Measurements from ENCODE around the gene RAMP1.

- no peak for TF ChIP-seq CTCF (conservative IDR thresholded peaks at IDR 0.05; ENCODE audit: low read depth, low read length)
- no peak for TF ChIP-seq POLR2A (IDR thresholded peaks at IDR 0.05; ENCODE audit: low read depth, low read length)
- TF ChIP-seq FOS (IDR thresholded peaks at IDR 0.05; ENCODE audit: low read depth, low read length), result no peak
- no peak for TF ChIP-seq SMC3 (IDR thresholded peaks at IDR 0.05; ENCODE audit: low read depth, low read length)
- TF ChIP-seq RFX5 (IDR thresholded peaks at IDR 0.05; ENCODE audit: low read depth, low read length), result no peak
- TF ChIP-seq MXI1 (IDR thresholded peaks at IDR 0.05; ENCODE audit: borderline replicate concordance, low read depth, low read length), result no peak
- no peak for TF ChIP-seq BHLHE40 (IDR thresholded peaks at IDR 0.05; ENCODE audit: low read depth, low read length)
- no peak for TF ChIP-seq ELK1 (IDR thresholded peaks at IDR 0.05; ENCODE audit: borderline replicate concordance, low read depth, low read length)
- no peak for TF ChIP-seq CEBPB (IDR thresholded peaks at IDR 0.05; ENCODE audit: low read depth, low read length)
These were observed 50.5 kb downstream of the RAMP1 start for GRCh38 chr2:237909801-237910475.
